HCT116 (cell line): Measurements from ENCODE around the gene NAA80. TPM values are rescaled to one million over a fixed set of nuclear protein-coding genes. Genes with fewer than 3 reads are reported as not detected.

Experiments used
- ATAC-seq: fragments of 200-7000 bp; cut with Tn5 transposase; 2 replicates; pipeline ENCODE4 v1.9.1; 2020; ENCODE audit warnings: mild to moderate bottlenecking, moderate library complexity
- BruUV-seq: library from RNA; stranded (reverse); fragments of 400-500 nt; replicated peaks from 2 replicates; lab custom pipeline; 2021; lab: Mats Ljungman, UMichigan
- CTCF ChIA-PET: fragments of 300-600 bp; sonication (Branson Sonifier 250); formaldehyde crosslinking; loops from one replicate; lab custom pipeline; 2021; ENCODE audit warnings: antibody characterized with exemption; lab: Charles Lee
- POLR2A ChIA-PET: fragments of 300-600, 350-600 bp; sonication (Branson Sonifier 250); formaldehyde crosslinking; loops from one replicate; lab custom pipeline; 2021; ENCODE audit warnings: antibody characterized with exemption; lab: Charles Lee
- RAD21 ChIA-PET, 2 experiments: fragments of 300-600 bp; sonication (Branson Sonifier 250); formaldehyde crosslinking; loops; one replicate each; lab custom pipeline; 2023; ENCODE audit warnings: low total read pairs in 2 of 2; ENCODE audit not compliant: uncharacterized antibody in 2 of 2, unreplicated experiment in 2 of 2, low non-redundant PET in 1 of 2; lab: Charles Lee
- DNase-seq: peaks from one replicate; pipeline ENCODE4 v3.0.0-alpha.2; 2010; ENCODE audit warnings: low read depth, low spot score
- H2AFZ ChIP-seq: fragments of 200-600 bp; shearing (Covaris generic), sonication (generic); 2 replicates; pipeline ENCODE4 v1.6.1; 2017; ENCODE audit warnings: low read depth, mixed run types, mixed read lengths, antibody characterized with exemption, low read length; ENCODE audit not compliant: poor library complexity, severe bottlenecking
- H3K27ac ChIP-seq: 2 replicates; pipeline ENCODE4 v1.5.1; 2012; ENCODE audit warnings: low read depth, low read length
- H3K27me3 ChIP-seq: fragments of 200-600 bp; sonication (generic); 2 replicates; pipeline ENCODE4 v1.6.1; 2016; ENCODE audit warnings: mixed run types, low read length, mixed read lengths; ENCODE audit not compliant: insufficient read depth
- H3K36me3 ChIP-seq, 2 experiments: fragments of 200-500 bp in 1 of 2; fragments of 200-600 bp in 1 of 2; sonication (Bioruptor generic) in 1 of 2; sonication (generic) in 1 of 2; 2 replicates each; pipeline versions ENCODE4 v1.5.1 to v1.6.1; 2014 to 2016; ENCODE audit warnings: low read length in 2 of 2, inconsistent platforms in 1 of 2, mixed read lengths in 1 of 2, mixed run types in 1 of 2; ENCODE audit not compliant: insufficient read depth in 2 of 2, control insufficient read depth in 1 of 2
- H3K4me1 ChIP-seq, 2 experiments: fragments of 200-600 bp in 1 of 2; sonication (generic) in 1 of 2; 2 replicates each; pipeline versions ENCODE4 v1.5.1 to v1.6.1; 2012 to 2017; ENCODE audit warnings: low read length in 2 of 2, inconsistent platforms in 1 of 2, mild to moderate bottlenecking in 1 of 2, mixed read lengths in 1 of 2, mixed run types in 1 of 2, moderate library complexity in 1 of 2; ENCODE audit not compliant: insufficient read depth in 2 of 2, control insufficient read depth in 1 of 2
- H3K4me2 ChIP-seq: fragments of 200-600 bp; sonication (generic); 2 replicates; pipeline ENCODE4 v1.6.1; 2017; ENCODE audit warnings: mixed run types, low read length, mixed read lengths
- H3K4me3 ChIP-seq, 2 experiments: fragments of 200-600 bp in 1 of 2; sonication (generic) in 1 of 2; replicated peaks in 1 of 2; 2 replicates each; pipeline ENCODE4 v1.5.1; 2011 to 2016; ENCODE audit warnings: low read length in 2 of 2, control low read depth in 1 of 2, low read depth in 1 of 2, mild to moderate bottlenecking in 1 of 2, mixed read lengths in 1 of 2, mixed run types in 1 of 2
- H3K79me2 ChIP-seq: fragments of 200-600 bp; sonication (generic); 2 replicates; pipeline ENCODE4 v1.6.1; 2017; ENCODE audit warnings: mild to moderate bottlenecking, mixed run types, low read length, moderate library complexity, mixed read lengths; ENCODE audit not compliant: insufficient read depth
- H3K9ac ChIP-seq: fragments of 200-600 bp; sonication (generic); 2 replicates; pipeline ENCODE4 v1.6.1; 2016; ENCODE audit warnings: low read length, mixed read lengths
- H3K9me2 ChIP-seq: fragments of 200-600 bp; sonication (generic), shearing (Covaris generic); 2 replicates; pipeline ENCODE4 v1.6.1; 2017; ENCODE audit warnings: mixed run types, mild to moderate bottlenecking, moderate library complexity; ENCODE audit not compliant: insufficient read depth
- H3K9me3 ChIP-seq, 2 experiments: fragments of 200-500 bp in 1 of 2; fragments of 200-600 bp in 1 of 2; sonication (Bioruptor generic) in 1 of 2; sonication (generic) in 1 of 2; 2 replicates each; pipeline ENCODE4 v1.6.1; 2014 to 2017; ENCODE audit warnings: low read length in 2 of 2, mixed read lengths in 2 of 2, inconsistent platforms in 1 of 2, low read depth in 1 of 2, mild to moderate bottlenecking in 1 of 2, mixed run types in 1 of 2, moderate library complexity in 1 of 2; ENCODE audit not compliant: control insufficient read depth in 1 of 2, insufficient read depth in 1 of 2
- H4K20me1 ChIP-seq: fragments of 200-600 bp; sonication (generic), shearing (Covaris generic); 2 replicates; pipeline ENCODE4 v1.6.1; 2017; ENCODE audit warnings: mixed run types, mild to moderate bottlenecking, moderate library complexity; ENCODE audit not compliant: insufficient read depth
- CBX3 ChIP-seq: IDR thresholded peaks from 2 replicates; pipeline ENCODE4 v1.6.1; 2012; ENCODE audit warnings: low read depth
- CEBPB ChIP-seq: IDR thresholded peaks from 2 replicates; pipeline ENCODE4 v1.6.1; 2012; ENCODE audit warnings: low read depth
- EGR1 ChIP-seq: IDR thresholded peaks from 2 replicates; pipeline ENCODE4 v1.6.1; 2012; ENCODE audit warnings: low read depth
- ELF1 ChIP-seq: IDR thresholded peaks from 2 replicates; pipeline ENCODE4 v1.6.1; 2012; ENCODE audit warnings: low read depth, borderline replicate concordance
- EZH2phosphoT487 ChIP-seq: fragments of 200-600 bp; IDR thresholded peaks from 2 replicates; pipeline ENCODE4 v1.6.1; 2018; ENCODE audit warnings: antibody characterized with exemption, borderline replicate concordance
- FOSL1 ChIP-seq: IDR thresholded peaks from 2 replicates; pipeline ENCODE4 v1.6.1; 2012; ENCODE audit warnings: low read depth
- JUND ChIP-seq: IDR thresholded peaks from 2 replicates; pipeline ENCODE4 v1.6.1; 2012
- POLR2A ChIP-seq: IDR thresholded peaks from 2 replicates; pipeline ENCODE4 v1.7.0; 2011; ENCODE audit warnings: borderline replicate concordance; ENCODE audit not compliant: insufficient read depth, insufficient read length; ENCODE audit errors: extremely low read depth
- POLR2AphosphoS5 ChIP-seq: IDR thresholded peaks from 2 replicates; pipeline ENCODE4 v1.6.1; 2011; ENCODE audit warnings: mild to moderate bottlenecking, low read depth, low read length, moderate library complexity
- RAD21 ChIP-seq: IDR thresholded peaks from 2 replicates; pipeline ENCODE4 v1.6.1; 2012; ENCODE audit warnings: low read depth, mild to moderate bottlenecking
- SIN3A ChIP-seq: IDR thresholded peaks from 2 replicates; pipeline ENCODE4 v1.6.1; 2012; ENCODE audit warnings: low read depth
- SP1 ChIP-seq: IDR thresholded peaks from 2 replicates; pipeline ENCODE4 v1.6.1; 2012; ENCODE audit warnings: low read depth
- SRF ChIP-seq: IDR thresholded peaks from 2 replicates; pipeline ENCODE4 v1.6.1; 2012; ENCODE audit warnings: low read depth
- YY1 ChIP-seq: IDR thresholded peaks from 2 replicates; pipeline ENCODE4 v1.6.1; 2011; ENCODE audit warnings: low read length, low read depth, moderate library complexity, mild to moderate bottlenecking; ENCODE audit not compliant: insufficient replicate concordance; ENCODE audit errors: extremely low read depth
- ZFX ChIP-seq: fragments of 450-650 bp; IDR thresholded peaks from 2 replicates; pipeline ENCODE4 v1.6.1; 2017
- intact Hi-C: fragments of 100-400 bp; cut with micrococcal nuclease; formaldehyde crosslinking; loops from 2 replicates; pipeline ENCODE4 v1.10.0; 2022
- total RNA-seq: library from RNA; stranded (reverse); gene quantifications from one replicate; pipeline ENCODE4 v1.2.1, GENCODE V29; 2021; ENCODE audit not compliant: unreplicated experiment
- TF ChIP-seq, protein P1 (sequence below), 3 experiments: fragments of 200-600 bp in 1 of 3; sonication (generic) in 1 of 3; IDR thresholded peaks in 2 of 3; conservative IDR thresholded peaks in 1 of 3; 2 replicates each; pipeline ENCODE4 v1.5.1; 2012 to 2017; ENCODE audit warnings: low read depth in 2 of 3, low read length in 2 of 3, antibody characterized with exemption in 1 of 3, borderline replicate concordance in 1 of 3, control low read depth in 1 of 3, mild to moderate bottlenecking in 1 of 3, mixed read lengths in 1 of 3, mixed run types in 1 of 3, moderate library complexity in 1 of 3; ENCODE audit not compliant: insufficient read depth in 1 of 3
- TF ChIP-seq, protein P2 (sequence below): IDR thresholded peaks from 2 replicates; pipeline ENCODE4 v1.6.1; 2012

Gene NAA80
- total RNA-seq, 1 experiment from 2014 or later = 21.3 TPM

DNA sequence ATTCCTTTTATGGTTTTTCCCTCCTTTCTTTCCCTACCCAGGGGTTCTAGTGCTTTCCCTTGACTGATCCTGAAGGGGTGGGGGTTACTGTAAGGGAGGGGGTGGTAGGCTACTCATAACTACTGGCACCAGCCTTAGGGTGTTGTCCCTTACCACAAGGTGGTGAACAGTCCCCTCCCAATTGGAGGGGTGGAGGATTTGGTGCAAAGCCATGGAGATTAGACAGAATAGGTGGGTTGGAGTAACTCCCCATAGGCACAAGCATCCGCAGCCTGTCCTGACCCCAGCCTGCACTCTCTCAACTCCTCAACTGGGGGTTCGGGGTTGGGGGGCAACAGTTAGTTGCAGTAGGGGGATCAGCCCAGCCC lies 25.9 kb upstream of the NAA80 start:
- intact Hi-C loops = loop anchor here (2.0 kb wide), 1 partner anchor 64 kb away; no protein-coding TSS in a partner anchor

More for the DNA sequence above, 25.9 kb upstream of the NAA80 start:
- Histone ChIP-seq H3K9me3 (no peaks in the 10 kb centered on the region), H3K79me2 (peaks cover 37% of the 10 kb centered on the region), H3K9ac (no peak overlapping the region), H3K9me2 (no peaks in the 10 kb centered on the region), H4K20me1 (no peaks in the 10 kb centered on the region), H3K36me3 (peaks cover 15% of the 10 kb centered on the region in 2 experiments; a peak in 3 of 4 replicates), H3K4me1 (peaks cover 25 to 53% of the 10 kb centered on the region in 2 experiments), H3K27me3 (no peaks in the 10 kb centered on the region), H2AFZ (no peak overlapping the region), H3K4me2 (no peak overlapping the region), H3K4me3 (no peak overlapping the region), H3K27ac (no peak overlapping the region)
- ATAC-seq = no peak
- ChIA-PET CTCF (interaction anchor here (1.3 to 1.8 kb wide), 5 partner anchors 12 to 56 kb away, joined by 4 to 14 read pairs (median 8); partner anchors contain the start of genes HYAL1, IFRD2, RASSF1 and SEMA3B), POLR2A (interaction anchor here (0.6 kb wide), 1 partner anchor 12 kb away, joined by 3 read pairs; no protein-coding TSS in a partner anchor), RAD21 (no interaction called here)
- DNase-seq = no peak
- BruUV-seq = no TSS peak
- TF ChIP-seq, protein P1, sequence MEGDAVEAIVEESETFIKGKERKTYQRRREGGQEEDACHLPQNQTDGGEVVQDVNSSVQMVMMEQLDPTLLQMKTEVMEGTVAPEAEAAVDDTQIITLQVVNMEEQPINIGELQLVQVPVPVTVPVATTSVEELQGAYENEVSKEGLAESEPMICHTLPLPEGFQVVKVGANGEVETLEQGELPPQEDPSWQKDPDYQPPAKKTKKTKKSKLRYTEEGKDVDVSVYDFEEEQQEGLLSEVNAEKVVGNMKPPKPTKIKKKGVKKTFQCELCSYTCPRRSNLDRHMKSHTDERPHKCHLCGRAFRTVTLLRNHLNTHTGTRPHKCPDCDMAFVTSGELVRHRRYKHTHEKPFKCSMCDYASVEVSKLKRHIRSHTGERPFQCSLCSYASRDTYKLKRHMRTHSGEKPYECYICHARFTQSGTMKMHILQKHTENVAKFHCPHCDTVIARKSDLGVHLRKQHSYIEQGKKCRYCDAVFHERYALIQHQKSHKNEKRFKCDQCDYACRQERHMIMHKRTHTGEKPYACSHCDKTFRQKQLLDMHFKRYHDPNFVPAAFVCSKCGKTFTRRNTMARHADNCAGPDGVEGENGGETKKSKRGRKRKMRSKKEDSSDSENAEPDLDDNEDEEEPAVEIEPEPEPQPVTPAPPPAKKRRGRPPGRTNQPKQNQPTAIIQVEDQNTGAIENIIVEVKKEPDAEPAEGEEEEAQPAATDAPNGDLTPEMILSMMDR (IDR thresholded peaks at IDR 0.05 in 2 of 3, conservative IDR thresholded peaks at IDR 0.05 in 1 of 3; ENCODE audit: borderline replicate concordance in 1 of 3, insufficient read depth in 1 of 3, low read depth in 2 of 3, low read length in 2 of 3) = no peak
- TF ChIP-seq RAD21 (no peak), ZFX (no peak), ELF1 (no peak), SIN3A (no peak), CEBPB (no peak), YY1 (no peak), EGR1 (no peak), CBX3 (no peak), EZH2phosphoT487 (no peak), JUND (no peak), SRF (no peak), POLR2AphosphoS5 (no peak), FOSL1 (no peak), POLR2A (no peak), SP1 (no peak)
- TF ChIP-seq, protein P2, sequence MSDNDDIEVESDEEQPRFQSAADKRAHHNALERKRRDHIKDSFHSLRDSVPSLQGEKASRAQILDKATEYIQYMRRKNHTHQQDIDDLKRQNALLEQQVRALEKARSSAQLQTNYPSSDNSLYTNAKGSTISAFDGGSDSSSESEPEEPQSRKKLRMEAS = no peak
